ENCODE data around the gene PCDHA2. TPM values are rescaled to one million over a fixed set of nuclear protein-coding genes. Genes with fewer than 3 reads are reported as not detected.
"Not testable (repeated sequence)": the region's sequence is repeated elsewhere in the genome, so short reads cannot be mapped to it uniquely, and the experiment has no call there.

The PCDHA2 gene
- 3.4 TPM for total RNA-seq (ENCODE audit: insufficient read depth, low replicate concordance)

- no peak for DNase-seq (ENCODE audit: low spot score)
These were observed at the start of gene PCDHA2 for GRCh38 chr5:140794595-140795258. Gene PCDHA2 (plus strand): TSS chr5:140794852.

- no peak for DNase-seq (ENCODE audit: low spot score)
These were observed 41.1 kb upstream of the PCDHA2 start for GRCh38 chr5:140753561-140753960.

- no peak for DNase-seq (ENCODE audit: low spot score)
These were observed 30.3 kb upstream of the PCDHA2 start for GRCh38 chr5:140764177-140764973.

- no peak for DNase-seq (ENCODE audit: low spot score)
These were observed 27.2 kb upstream of the PCDHA2 start for GRCh38 chr5:140767444-140767843.

GRCh38 chr5:140780512-140780911 is 14.1 kb upstream of the PCDHA2 start:
- no peak for DNase-seq (ENCODE audit: low spot score)

GRCh38 chr5:140785905-140786686 is 8.6 kb upstream of the PCDHA2 start, which contains the start of gene PCDHA1:
Gene PCDHA1 (plus strand): TSS chr5:140786140.
- no peak for DNase-seq (ENCODE audit: low spot score)

GRCh38 chr5:140787422-140787821 is 7.2 kb upstream of the PCDHA2 start:
- not testable (repeated sequence) for DNase-seq (ENCODE audit: low spot score)

- DNase-seq (ENCODE audit: low spot score): not testable (repeated sequence)
These were observed 6.7 kb upstream of the PCDHA2 start for GRCh38 chr5:140787849-140788504.

GRCh38 chr5:140791089-140791488 is 3.6 kb upstream of the PCDHA2 start:
- no peak for DNase-seq (ENCODE audit: low spot score)

GRCh38 chr5:140795259-140795641 is 598 bp downstream of the PCDHA2 start:
- no peak for DNase-seq (ENCODE audit: low spot score)

- DNase-seq (ENCODE audit: low spot score): not testable (repeated sequence)
These were observed 1.5 kb downstream of the PCDHA2 start for GRCh38 chr5:140796072-140796717.

GRCh38 chr5:140796718-140797095 is 2.1 kb downstream of the PCDHA2 start:
- DNase-seq (ENCODE audit: low spot score): no peak

- no peak for DNase-seq (ENCODE audit: low spot score)
These were observed 6.3 kb downstream of the PCDHA2 start, which contains the start of gene PCDHA3 for GRCh38 chr5:140800816-140801493. Gene PCDHA3 (plus strand): TSS chr5:140801057.

- DNase-seq (ENCODE audit: low spot score): no peak
These were observed 6.8 kb downstream of the PCDHA2 start for GRCh38 chr5:140801494-140801841.

GRCh38 chr5:140802381-140802780 is 7.7 kb downstream of the PCDHA2 start:
- not testable (repeated sequence) for DNase-seq (ENCODE audit: low spot score)

GRCh38 chr5:140802781-140803271 is 8.2 kb downstream of the PCDHA2 start:
- no peak for DNase-seq (ENCODE audit: low spot score)

- no peak for DNase-seq (ENCODE audit: low spot score)
These were observed 12.5 kb downstream of the PCDHA2 start, which contains the start of gene PCDHA4 for GRCh38 chr5:140806834-140807775. Gene PCDHA4 (plus strand): TSS chr5:140807068.

GRCh38 chr5:140808241-140808888 is 13.7 kb downstream of the PCDHA2 start:
- DNase-seq (ENCODE audit: low spot score): not testable (repeated sequence)

- DNase-seq (ENCODE audit: low spot score): no peak
These were observed 14.2 kb downstream of the PCDHA2 start for GRCh38 chr5:140808889-140809291.
